HT1080 (cell line): ENCODE measurements around the gene ADH1B. TPM values are rescaled to one million over a fixed set of nuclear protein-coding genes. Genes with fewer than 3 reads are reported as not detected.
"Not testable (repeated sequence)": the region's sequence is repeated elsewhere in the genome, so short reads cannot be mapped to it uniquely, and the experiment has no call there.

Source experiments
- DNase-seq: peaks from one replicate; pipeline ENCODE4 v3.0.0-alpha.2; 2015; ENCODE audit warnings: low read depth
- total RNA-seq: library from RNA; depleted of rRNA; stranded (reverse); fragments of >200 nt; shearing (Covaris generic); gene quantifications from 2 replicates; pipeline ENCODE4 v1.2.3, GENCODE V29; 2014

Gene ADH1B
- total RNA-seq, 1 experiment from 2014 or later, result not detected

GRCh38 chr4:99324361-99324760 lies 3.2 kb upstream of the ADH1B start:
- DNase-seq, result no peak

- DNase-seq, result no peak
Observed at GRCh38 chr4:99323756-99324155, 2.6 kb upstream of the ADH1B start.

GRCh38 chr4:99317811-99318210 lies 3.4 kb downstream of the ADH1B start:
- DNase-seq, result not testable (repeated sequence)

- DNase-seq, result no peak
Observed at GRCh38 chr4:99317354-99317753, 3.8 kb downstream of the ADH1B start.

GRCh38 chr4:99315839-99316238 lies 5.4 kb downstream of the ADH1B start:
- no peak for DNase-seq

- DNase-seq, result no peak
Observed at GRCh38 chr4:99314211-99314610, 7.0 kb downstream of the ADH1B start.

GRCh38 chr4:99310389-99310788 lies 10.8 kb downstream of the ADH1B start:
- DNase-seq, result no peak

GRCh38 chr4:99305638-99306400 lies 15.4 kb downstream of the ADH1B start:
- no peak for DNase-seq

- DNase-seq, result no peak
Observed at GRCh38 chr4:99301376-99302164, 19.6 kb downstream of the ADH1B start.

- DNase-seq, result no peak
Observed at GRCh38 chr4:99300934-99301333, 20.3 kb downstream of the ADH1B start.

GRCh38 chr4:99293357-99293756 lies 27.8 kb downstream of the ADH1B start:
- no peak for DNase-seq

- no peak for DNase-seq
Observed at GRCh38 chr4:99290848-99291786, 30.1 kb downstream of the ADH1B start, which contains the start of gene ADH1A. Gene ADH1A, minus strand, starts transcription at chr4:99290985. Its CDS starts 71 bp downstream, at chr4:99290914.

GRCh38 chr4:99285387-99285786 lies 35.8 kb downstream of the ADH1B start:
- no peak for DNase-seq

GRCh38 chr4:99282731-99283130 lies 38.5 kb downstream of the ADH1B start:
- no peak for DNase-seq

- DNase-seq, result no peak
Observed at GRCh38 chr4:99281261-99281660, 39.9 kb downstream of the ADH1B start.

- DNase-seq, result no peak
Observed at GRCh38 chr4:99276417-99276816, 44.8 kb downstream of the ADH1B start.

GRCh38 chr4:99275885-99276284 lies 45.3 kb downstream of the ADH1B start:
- DNase-seq, result no peak

GRCh38 chr4:99275050-99275449 lies 46.2 kb downstream of the ADH1B start:
- DNase-seq, result no peak

GRCh38 chr4:99273704-99274103 lies 47.5 kb downstream of the ADH1B start:
- DNase-seq, result no peak

GRCh38 chr4:99264927-99265326 lies 56.3 kb downstream of the ADH1B start:
- no peak for DNase-seq
